Brain microvascular endothelial cell (primary cell): ENCODE results near the gene KCNMA1.

Experiments
- DNase-seq: peaks from one replicate; pipeline ENCODE4 v3.0.0-alpha.2; 2020
- H3K27ac ChIP-seq: fragments of 250-450 bp; sonication (Bioruptor Pico); 2 replicates; pipeline ENCODE4 v1.5.1; 2020; ENCODE audit warnings: mild to moderate bottlenecking, moderate library complexity
- H3K27me3 ChIP-seq: fragments of 250-450 bp; sonication (Bioruptor Pico); replicated peaks from 2 replicates; pipeline ENCODE4 v1.5.1; 2020; ENCODE audit warnings: mild to moderate bottlenecking
- H3K36me3 ChIP-seq: fragments of 250-450 bp; sonication (Bioruptor Pico); replicated peaks from 2 replicates; pipeline ENCODE4 v1.5.1; 2020; ENCODE audit warnings: mild to moderate bottlenecking
- H3K4me3 ChIP-seq: 2 replicates; pipeline ENCODE4 v1.5.1; 2011; ENCODE audit warnings: low read depth, mild to moderate bottlenecking, control low read depth, low read length, moderate library complexity
- in situ Hi-C: cut with HindIII; loops from 2 replicates; pipeline ENCODE4 v1.10.0; 2017; ENCODE audit warnings: low sequenced_read_pairs, low pct_ligation_motif_present
- TF ChIP-seq, protein P1 (sequence below): IDR thresholded peaks from 2 replicates; pipeline ENCODE4 v1.5.1; 2011; ENCODE audit warnings: low read depth, mild to moderate bottlenecking, moderate library complexity, low read length, control low read depth, inconsistent platforms; ENCODE audit errors: missing control alignments

The KCNMA1 gene

DNA sequence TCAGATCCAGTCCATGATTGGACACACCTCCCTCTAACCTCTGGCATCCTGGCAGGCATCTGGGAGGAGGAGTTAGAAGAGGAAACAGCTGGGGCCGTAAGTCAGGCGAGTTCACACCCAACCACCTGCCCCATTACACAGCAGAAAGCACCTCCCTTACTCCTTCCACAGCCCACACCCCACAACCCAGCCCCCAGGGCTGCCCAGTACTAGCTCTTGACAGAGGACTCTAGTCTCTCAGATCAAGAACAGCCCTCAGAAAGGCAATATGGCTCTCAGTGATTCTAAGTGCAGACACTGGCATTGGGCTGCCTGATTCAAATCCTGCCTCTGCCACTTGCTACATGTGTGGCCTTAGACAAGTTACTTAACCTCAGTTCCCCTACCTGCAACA is 34.1 kb downstream of the KCNMA1 start:
- no peak overlapping the region for H3K4me3 ChIP-seq
- no peaks in the 10 kb centered on the region for H3K27me3 ChIP-seq
- no peak for DNase-seq
- no peak overlapping the region for H3K27ac ChIP-seq
- no peaks in the 10 kb centered on the region for H3K36me3 ChIP-seq
- in situ Hi-C loops, result no loop called here
- TF ChIP-seq, protein P1, sequence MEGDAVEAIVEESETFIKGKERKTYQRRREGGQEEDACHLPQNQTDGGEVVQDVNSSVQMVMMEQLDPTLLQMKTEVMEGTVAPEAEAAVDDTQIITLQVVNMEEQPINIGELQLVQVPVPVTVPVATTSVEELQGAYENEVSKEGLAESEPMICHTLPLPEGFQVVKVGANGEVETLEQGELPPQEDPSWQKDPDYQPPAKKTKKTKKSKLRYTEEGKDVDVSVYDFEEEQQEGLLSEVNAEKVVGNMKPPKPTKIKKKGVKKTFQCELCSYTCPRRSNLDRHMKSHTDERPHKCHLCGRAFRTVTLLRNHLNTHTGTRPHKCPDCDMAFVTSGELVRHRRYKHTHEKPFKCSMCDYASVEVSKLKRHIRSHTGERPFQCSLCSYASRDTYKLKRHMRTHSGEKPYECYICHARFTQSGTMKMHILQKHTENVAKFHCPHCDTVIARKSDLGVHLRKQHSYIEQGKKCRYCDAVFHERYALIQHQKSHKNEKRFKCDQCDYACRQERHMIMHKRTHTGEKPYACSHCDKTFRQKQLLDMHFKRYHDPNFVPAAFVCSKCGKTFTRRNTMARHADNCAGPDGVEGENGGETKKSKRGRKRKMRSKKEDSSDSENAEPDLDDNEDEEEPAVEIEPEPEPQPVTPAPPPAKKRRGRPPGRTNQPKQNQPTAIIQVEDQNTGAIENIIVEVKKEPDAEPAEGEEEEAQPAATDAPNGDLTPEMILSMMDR, result no peak

DNA sequence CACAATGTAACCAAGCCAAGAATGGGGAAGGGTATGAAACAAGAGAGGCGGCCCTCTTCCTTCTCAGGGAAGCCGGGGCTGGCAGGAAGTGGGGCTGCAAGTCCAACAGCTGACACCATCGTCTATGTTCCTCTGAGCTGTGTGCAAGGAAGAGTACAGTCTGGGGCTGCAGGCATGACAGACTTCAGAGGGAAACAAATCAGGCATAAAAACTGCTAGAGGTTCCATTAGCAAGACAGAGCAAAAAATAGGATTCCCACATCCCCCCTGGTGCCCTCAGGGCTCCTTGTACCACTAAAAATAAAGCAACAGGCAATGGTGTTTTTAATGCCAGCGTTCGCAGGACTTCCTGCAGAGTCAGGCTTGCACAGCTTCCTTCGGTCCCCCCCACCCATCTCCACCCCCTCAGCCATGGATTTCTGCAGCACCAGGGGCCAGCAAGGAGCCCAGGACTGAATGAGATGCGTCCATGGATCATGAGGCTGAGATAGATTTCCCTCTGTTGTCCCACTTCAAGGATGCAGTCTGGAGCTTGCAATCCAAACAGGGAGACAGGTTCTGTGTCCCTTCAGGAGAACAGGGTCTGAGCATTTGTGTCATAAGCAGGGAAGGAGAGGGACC is 34.6 kb downstream of the KCNMA1 start:
- H3K27ac ChIP-seq, result no peak overlapping the region
- no peak for DNase-seq
- H3K36me3 ChIP-seq, result no peaks in the 10 kb centered on the region
- TF ChIP-seq, protein P1, result no peak
- in situ Hi-C loops, result no loop called here
- no peak overlapping the region for H3K4me3 ChIP-seq
- no peaks in the 10 kb centered on the region for H3K27me3 ChIP-seq

DNA sequence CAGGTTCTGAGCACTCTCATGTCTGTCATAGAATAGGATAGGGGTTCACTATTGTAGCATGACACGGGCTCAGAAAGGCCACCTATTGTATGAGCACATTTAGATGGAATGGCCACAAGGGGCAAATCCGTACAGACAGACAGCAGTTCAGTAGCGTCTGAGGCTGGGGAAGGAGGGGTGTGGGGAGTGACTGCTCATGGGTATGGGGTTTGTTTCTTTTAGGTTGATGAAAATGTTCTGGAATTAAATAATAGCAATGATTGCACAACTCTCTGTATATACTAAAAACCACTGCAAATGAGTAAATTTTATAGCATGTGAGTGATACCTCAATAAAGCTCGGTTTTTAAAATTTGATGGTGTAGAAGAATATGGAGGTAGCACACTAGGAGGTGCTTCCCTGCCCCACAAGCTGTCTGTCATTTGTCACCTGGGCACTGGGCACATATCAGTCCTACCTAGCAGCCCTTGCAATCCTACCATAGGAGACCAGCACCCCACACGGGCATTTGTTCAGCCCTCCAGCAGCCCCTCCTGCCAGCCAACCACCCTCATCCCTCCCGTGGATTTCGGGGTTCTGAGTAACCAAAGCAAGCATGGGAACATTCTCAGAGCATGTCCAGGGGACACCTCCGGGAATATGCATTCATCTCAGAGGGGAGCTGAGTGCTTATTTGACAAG is 35.2 kb downstream of the KCNMA1 start:
- Histone ChIP-seq H3K36me3 (no peaks in the 10 kb centered on the region), H3K27me3 (no peaks in the 10 kb centered on the region), H3K27ac (no peak overlapping the region), H3K4me3 (no peak overlapping the region)
- TF ChIP-seq, protein P1, result peak; percentile 44
- no peak for DNase-seq
- in situ Hi-C loops, result no loop called here

DNA sequence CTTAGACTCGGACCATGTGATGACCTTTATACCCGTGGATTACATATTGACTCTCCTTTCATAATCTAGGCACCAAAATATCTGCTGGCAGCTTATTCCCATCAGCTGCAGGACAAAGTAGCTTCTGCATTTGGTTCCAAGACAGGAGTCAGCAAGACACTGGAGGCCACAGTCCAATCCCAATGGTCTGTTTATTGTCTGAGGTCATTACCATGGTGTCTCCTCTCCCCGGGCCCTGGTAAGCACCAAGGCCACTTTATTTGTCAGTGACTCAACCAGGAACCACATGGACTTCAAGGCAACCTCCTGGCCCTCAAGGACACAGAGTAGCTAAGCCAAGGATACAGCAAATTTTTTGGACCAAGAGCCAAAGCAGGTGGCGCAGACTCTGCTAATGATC is 36.1 kb downstream of the KCNMA1 start:
- TF ChIP-seq, protein P1, result no peak
- in situ Hi-C loops, result no loop called here
- no peaks in the 10 kb centered on the region for H3K27me3 ChIP-seq
- H3K4me3 ChIP-seq, result no peak overlapping the region
- no peaks in the 10 kb centered on the region for H3K36me3 ChIP-seq
- DNase-seq, result no peak
- H3K27ac ChIP-seq, result no peak overlapping the region

DNA sequence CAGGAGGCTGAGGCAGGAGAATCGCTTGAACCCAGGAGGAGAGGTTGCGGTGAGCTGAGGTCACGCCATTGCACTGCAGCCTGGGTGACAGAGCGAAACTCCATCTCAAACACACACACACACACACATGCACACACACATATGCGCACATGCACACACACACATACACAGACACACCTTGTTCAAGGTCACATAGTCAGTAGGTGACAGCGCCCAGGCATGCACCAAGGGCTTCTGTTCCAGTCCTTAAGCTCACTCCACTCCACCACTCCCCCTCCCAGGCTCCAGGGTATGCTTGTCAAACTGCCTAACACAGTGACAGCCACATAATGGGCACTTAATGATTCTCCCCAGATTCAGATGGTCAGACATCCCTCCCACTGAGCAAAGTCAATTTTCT is 37.0 kb downstream of the KCNMA1 start:
- Histone ChIP-seq H3K36me3 (no peaks in the 10 kb centered on the region), H3K4me3 (no peak overlapping the region), H3K27me3 (no peaks in the 10 kb centered on the region), H3K27ac (no peak overlapping the region)
- in situ Hi-C loops, result no loop called here
- DNase-seq, result no peak
- TF ChIP-seq, protein P1, result no peak
